GM12873 (cell line): ENCODE measurements around the gene CBLB.

Experiments used
- TF ChIP-seq, protein P1 (sequence below): IDR thresholded peaks from 2 replicates; pipeline ENCODE4 v1.5.1; 2012; ENCODE audit warnings: low read depth, mild to moderate bottlenecking, moderate library complexity, low read length, control low read depth; ENCODE audit not compliant: insufficient read depth; ENCODE audit errors: missing control alignments

CBLB gene

DNA sequence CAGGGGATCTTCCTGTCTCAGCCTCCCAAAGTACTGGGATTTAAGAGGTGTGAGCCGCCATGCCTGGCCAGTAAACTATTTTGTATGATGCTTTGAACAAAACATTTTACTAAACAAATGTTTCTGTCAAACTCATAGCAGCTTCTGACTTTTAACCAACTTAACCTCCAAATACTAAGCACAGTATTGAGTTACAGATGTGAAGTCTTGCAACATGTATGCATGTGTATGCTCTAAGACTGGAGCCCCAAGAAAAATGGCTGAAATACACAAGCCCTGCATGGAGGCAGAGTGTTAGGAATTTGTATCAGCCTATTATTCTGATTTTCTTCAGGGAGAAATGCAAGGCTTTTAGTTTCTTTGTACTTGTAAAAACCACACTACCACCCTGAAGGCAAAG is 137.1 kb downstream of the CBLB start:
- TF ChIP-seq, protein P1, sequence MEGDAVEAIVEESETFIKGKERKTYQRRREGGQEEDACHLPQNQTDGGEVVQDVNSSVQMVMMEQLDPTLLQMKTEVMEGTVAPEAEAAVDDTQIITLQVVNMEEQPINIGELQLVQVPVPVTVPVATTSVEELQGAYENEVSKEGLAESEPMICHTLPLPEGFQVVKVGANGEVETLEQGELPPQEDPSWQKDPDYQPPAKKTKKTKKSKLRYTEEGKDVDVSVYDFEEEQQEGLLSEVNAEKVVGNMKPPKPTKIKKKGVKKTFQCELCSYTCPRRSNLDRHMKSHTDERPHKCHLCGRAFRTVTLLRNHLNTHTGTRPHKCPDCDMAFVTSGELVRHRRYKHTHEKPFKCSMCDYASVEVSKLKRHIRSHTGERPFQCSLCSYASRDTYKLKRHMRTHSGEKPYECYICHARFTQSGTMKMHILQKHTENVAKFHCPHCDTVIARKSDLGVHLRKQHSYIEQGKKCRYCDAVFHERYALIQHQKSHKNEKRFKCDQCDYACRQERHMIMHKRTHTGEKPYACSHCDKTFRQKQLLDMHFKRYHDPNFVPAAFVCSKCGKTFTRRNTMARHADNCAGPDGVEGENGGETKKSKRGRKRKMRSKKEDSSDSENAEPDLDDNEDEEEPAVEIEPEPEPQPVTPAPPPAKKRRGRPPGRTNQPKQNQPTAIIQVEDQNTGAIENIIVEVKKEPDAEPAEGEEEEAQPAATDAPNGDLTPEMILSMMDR = no peak

DNA sequence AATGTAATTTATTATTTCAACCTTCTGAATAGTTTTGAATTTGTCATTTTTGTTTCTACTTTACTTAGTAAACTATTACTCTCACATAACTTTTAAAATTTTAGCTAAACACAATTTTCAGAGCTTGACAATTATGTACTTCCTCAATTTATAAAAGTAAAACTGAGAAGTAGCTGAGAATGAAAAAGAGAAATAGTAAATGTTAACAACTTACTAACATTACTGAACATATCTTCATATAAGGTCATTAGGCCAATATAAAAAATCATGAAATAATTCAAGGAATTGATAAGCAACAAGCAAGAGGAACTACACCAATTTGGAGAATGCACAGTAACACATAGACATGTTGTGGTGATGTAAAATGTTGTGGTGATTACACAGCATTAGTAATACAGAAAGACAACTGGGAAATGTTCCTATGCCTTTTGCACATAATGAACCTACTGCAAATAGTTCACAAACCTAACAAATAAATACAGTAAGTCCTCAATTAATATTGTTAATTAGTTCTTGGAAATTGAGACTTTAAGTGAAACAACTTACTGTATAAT is 137.9 kb downstream of the CBLB start:
- TF ChIP-seq, protein P1 = no peak

DNA sequence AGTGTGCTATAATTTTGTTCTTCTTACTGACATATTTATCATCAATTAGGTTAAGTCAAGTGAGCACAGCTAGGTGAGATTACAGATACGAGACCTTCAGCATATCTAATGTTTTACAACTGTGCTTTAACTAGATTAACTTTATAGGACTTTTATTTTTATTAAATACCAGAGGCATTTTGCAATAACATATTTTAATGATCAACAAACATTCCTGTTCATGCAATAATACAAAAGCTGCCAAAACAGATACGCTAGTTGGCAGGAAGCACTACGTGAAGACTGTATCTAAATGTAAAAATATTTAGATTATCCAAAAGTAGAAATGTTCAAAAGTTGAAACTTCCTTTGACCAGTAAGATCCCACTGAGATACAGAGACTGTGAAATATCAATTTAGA is 139.1 kb downstream of the CBLB start:
- TF ChIP-seq, protein P1 = no peak

DNA sequence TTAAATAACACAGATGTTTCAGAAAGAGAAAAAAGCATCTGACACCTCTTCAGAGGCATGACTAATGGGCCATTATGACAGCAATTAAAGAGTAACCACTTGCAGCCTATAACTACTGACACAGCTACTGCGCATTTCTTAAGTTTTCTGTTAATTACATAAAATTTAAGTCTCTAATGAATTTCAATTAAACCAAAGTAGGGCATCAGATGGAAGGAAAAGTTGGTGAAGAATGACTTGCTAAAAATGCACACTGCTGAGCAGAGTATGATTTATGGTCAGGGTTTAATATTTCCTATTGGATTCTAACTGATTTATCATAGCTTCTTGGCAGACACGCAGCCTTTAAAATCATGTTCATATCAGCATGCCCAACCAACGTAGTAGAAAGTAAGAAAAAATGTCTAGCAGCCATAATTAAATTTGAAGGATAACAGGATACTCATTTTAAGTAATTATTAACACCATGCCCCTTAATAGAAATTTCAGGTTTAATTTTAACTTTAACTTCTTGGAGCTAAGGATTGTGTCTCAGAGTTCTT is 140.0 kb downstream of the CBLB start:
- TF ChIP-seq, protein P1 = no peak

DNA sequence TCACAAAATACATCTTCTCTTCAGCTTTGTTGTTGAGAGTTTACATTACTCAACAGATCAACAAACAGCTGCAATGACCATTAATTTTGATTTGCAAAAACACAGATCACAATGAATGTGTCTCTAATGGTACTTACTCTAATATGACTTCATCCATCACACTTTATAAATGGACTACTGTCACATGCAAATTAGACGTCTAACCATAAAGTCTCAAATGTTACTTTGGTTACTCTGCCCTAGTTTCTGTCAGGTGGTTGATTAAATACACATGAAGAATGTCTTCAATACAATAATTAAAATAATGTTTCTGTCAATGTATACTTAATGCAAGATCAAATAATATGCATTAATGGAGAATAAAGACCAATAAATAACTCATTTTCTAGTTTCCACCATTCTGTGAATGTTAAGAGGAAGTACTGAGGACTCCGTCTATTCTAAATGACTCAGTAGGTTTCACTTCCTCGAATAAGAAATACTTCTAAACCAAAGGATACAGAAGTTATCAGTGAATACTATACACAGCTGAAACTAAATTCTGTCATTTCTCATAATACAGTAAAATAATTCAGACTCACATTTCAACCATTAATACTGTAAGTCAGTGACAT is 145.8 kb downstream of the CBLB start:
- TF ChIP-seq, protein P1 = no peak

DNA sequence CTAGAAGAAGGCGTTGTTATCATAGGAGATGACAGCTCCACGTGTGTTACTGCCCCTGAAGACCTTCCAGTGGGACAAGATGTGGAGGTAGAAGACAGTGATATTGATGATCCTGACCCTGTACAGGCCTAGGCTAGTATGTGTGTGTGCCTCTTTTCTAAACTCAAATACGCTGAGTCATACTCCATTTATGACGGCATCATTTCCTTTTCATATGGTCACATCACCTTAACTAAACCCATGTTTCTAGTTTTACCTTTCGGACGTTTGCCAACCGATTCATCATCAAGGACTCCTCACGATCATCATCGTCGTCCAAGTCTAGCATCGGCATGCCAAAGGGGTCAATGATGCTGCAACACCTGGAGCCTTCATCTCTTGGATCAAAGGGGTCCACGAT is 149.0 kb downstream of the CBLB start:
- TF ChIP-seq, protein P1 = no peak

DNA sequence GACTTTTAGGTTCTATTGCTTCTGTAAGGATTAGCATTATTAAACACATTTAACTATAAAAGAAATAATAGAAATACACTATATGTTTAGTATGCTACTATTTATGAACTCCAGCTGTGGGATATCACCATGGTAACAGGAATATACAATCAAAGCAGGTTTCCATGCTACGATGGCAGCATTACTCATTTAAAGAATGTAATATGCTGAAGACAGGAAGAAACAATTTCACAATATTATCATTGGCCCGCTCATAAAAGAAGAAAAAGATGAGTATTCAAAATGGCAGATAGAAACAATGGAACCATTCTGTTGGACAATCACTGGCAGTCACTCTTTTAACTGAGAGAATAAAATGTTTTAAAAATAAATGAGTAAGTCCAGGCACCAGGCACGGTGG is 153.4 kb downstream of the CBLB start:
- TF ChIP-seq, protein P1 = no peak
